SJSA1 (cell line): Measurements from ENCODE around the gene NUP98. TPM values are rescaled to one million over a fixed set of nuclear protein-coding genes. Genes with fewer than 3 reads are reported as not detected.

Experiments
- DNase-seq, 2 experiments: peaks; one replicate each; pipeline ENCODE4 v3.0.0-alpha.2; 2015 to 2020; ENCODE audit warnings: low spot score in 2 of 2, low read depth in 1 of 2
- H3K27ac ChIP-seq: fragments of 250-450 bp; sonication (Bioruptor Pico); 2 replicates; pipeline ENCODE4 v1.5.1; 2020; ENCODE audit warnings: mild to moderate bottlenecking, moderate library complexity
- H3K27me3 ChIP-seq: fragments of 250-450 bp; sonication (Bioruptor Pico); replicated peaks from 2 replicates; pipeline ENCODE4 v1.5.1; 2020; ENCODE audit warnings: mild to moderate bottlenecking, moderate library complexity
- H3K36me3 ChIP-seq: fragments of 250-450 bp; sonication (Bioruptor Pico); 2 replicates; pipeline ENCODE4 v1.5.1; 2020; ENCODE audit warnings: mild to moderate bottlenecking
- H3K4me1 ChIP-seq: fragments of 250-450 bp; sonication (Bioruptor Pico); replicated peaks from 2 replicates; pipeline ENCODE4 v1.6.1; 2021; ENCODE audit warnings: mild to moderate bottlenecking
- H3K4me3 ChIP-seq: fragments of 250-450 bp; sonication (Bioruptor Pico); 2 replicates; pipeline ENCODE4 v1.5.1; 2020; ENCODE audit warnings: mild to moderate bottlenecking
- H3K9me3 ChIP-seq: fragments of 250-450 bp; sonication (Bioruptor Pico); replicated peaks from 2 replicates; pipeline ENCODE4 v1.5.1; 2020; ENCODE audit warnings: mild to moderate bottlenecking
- total RNA-seq: library from RNA; depleted of rRNA; stranded (reverse); fragments of >200 nt; shearing (Covaris generic); gene quantifications from 2 replicates; pipeline ENCODE4 v1.2.3, GENCODE V29; 2014; rRNA removed

The NUP98 gene
- total RNA-seq, result 161 and 186 TPM in 2 replicates

DNA sequence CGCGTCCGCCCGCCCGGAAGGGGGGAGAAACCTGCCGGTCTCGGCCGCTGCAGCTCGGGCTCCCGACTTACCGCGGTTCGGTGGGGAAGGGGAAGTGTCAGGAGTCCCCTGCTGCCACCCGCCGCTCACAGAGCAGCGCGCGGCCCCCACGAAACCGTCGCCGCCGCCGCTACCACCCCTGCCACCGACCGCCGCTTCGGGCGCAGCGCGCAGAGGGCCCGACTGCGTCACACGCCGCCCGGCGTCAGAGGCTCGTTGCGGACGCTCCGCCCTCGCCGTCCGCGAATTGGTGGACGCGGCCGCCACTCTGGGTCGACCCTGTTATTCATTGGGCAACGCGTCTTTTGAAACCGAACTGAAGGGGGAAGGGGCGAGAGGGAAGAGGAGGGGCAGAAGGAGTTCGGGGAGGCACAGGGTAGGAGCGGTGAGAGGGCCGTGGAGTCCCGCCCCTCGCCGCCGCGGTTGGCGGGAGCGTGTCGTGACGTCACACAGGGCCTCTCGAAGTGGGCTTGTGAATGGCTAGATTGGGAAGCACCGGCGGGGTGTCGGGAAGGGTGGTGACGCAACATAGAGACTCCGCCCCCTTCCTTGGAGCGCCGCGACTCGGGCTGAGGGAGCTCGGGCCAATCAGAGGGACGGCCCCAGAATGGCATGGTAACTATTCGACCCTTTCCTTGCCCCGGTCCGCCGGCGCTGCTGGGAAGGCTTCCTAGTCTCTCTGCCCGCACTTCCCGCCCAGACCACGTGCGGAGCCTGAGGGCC is at the start of gene NUP98:
Gene NUP98, minus strand, starts transcription at position 226 of the 762 bp plus-strand sequence. CDS start 15,437 bp downstream, outside the sequence.
- H3K9me3 ChIP-seq, result no peaks in the 10 kb centered on the region
- H3K27ac ChIP-seq, result peak within 1 kb of the TSS; percentile 91
- peaks cover 18% of the 10 kb centered on the region for H3K4me1 ChIP-seq
- no peaks in the 10 kb centered on the region for H3K27me3 ChIP-seq
- DNase-seq, result peak; percentile 100
- peak within 1 kb of the TSS; percentile 82 for H3K4me3 ChIP-seq
- H3K36me3 ChIP-seq, result peaks cover 45% of the 10 kb centered on the region

DNA sequence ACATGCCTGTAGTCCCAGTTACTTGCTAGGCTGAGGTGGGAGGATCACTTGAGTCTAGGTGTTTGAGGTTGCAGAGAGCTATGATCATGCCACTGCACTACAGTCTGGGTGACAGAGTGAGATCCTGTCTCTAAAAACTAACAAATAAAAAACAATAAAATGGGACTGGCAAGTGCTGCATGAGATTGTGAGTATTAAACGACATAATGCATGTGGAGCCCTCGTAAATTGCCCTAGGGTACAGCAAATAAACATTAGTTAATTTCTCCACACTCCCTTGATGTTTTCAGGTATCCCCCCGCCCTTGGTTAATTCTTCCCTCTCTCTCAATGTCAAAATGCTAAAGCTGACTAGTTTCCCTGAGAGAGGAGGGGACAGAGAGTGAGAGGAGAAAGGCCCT is 48.3 kb upstream of the NUP98 start:
- H3K9me3 ChIP-seq, result no peaks in the 10 kb centered on the region
- H3K4me3 ChIP-seq, result no peak overlapping the region
- H3K4me1 ChIP-seq, result peaks cover 6% of the 10 kb centered on the region
- H3K36me3 ChIP-seq, result peaks cover under 1% of the 10 kb centered on the region
- no peak overlapping the region for H3K27ac ChIP-seq
- no peaks in the 10 kb centered on the region for H3K27me3 ChIP-seq
- no peak for DNase-seq

DNA sequence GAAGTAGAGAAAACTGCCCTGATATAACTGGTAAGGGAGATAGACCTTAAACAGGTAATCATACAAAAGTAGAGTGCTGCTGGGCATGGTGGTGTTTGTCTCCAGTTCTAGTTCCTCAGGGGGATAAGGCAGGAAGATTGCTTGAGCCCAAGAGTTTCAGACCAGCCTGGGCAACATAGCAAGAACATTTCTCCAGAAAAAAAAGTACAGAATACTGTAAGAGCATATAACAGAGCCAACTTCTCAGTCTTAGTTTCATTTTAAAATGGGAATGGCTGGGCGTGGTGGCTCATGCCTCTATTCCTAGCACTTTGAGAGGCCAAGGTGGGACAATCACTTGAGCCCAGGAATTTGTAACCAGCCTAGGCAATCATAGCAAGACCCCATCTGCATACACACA is 47.9 kb upstream of the NUP98 start:
- Histone ChIP-seq H3K36me3 (peaks cover 5% of the 10 kb centered on the region), H3K27me3 (no peaks in the 10 kb centered on the region), H3K9me3 (no peaks in the 10 kb centered on the region), H3K4me3 (no peak overlapping the region), H3K4me1 (peaks cover 7% of the 10 kb centered on the region), H3K27ac (no peak overlapping the region)
- no peak for DNase-seq

DNA sequence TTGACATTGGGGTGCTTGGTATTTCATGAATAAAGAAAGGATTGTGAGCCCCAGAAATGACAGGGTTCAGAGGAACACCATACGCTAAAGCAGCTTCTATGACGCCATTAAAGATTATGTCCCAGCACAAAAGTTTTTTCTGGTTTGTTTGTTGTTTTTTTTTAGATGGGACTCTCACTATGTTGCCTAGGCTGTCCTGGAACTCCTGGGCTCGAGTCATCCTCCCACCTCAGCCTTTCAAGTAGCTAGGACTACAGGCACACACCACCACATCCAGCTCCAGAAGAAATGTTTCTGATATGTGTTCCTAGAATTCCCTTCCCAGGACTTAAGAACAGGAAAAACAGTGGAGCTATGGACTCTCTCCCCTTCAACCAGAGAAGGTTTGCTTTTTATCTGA is 46.0 kb upstream of the NUP98 start:
- DNase-seq, result no peak
- no peaks in the 10 kb centered on the region for H3K27me3 ChIP-seq
- no peak overlapping the region for H3K4me3 ChIP-seq
- peaks cover 19% of the 10 kb centered on the region for H3K4me1 ChIP-seq
- no peaks in the 10 kb centered on the region for H3K9me3 ChIP-seq
- peaks cover 19% of the 10 kb centered on the region for H3K36me3 ChIP-seq
- no peak overlapping the region for H3K27ac ChIP-seq

DNA sequence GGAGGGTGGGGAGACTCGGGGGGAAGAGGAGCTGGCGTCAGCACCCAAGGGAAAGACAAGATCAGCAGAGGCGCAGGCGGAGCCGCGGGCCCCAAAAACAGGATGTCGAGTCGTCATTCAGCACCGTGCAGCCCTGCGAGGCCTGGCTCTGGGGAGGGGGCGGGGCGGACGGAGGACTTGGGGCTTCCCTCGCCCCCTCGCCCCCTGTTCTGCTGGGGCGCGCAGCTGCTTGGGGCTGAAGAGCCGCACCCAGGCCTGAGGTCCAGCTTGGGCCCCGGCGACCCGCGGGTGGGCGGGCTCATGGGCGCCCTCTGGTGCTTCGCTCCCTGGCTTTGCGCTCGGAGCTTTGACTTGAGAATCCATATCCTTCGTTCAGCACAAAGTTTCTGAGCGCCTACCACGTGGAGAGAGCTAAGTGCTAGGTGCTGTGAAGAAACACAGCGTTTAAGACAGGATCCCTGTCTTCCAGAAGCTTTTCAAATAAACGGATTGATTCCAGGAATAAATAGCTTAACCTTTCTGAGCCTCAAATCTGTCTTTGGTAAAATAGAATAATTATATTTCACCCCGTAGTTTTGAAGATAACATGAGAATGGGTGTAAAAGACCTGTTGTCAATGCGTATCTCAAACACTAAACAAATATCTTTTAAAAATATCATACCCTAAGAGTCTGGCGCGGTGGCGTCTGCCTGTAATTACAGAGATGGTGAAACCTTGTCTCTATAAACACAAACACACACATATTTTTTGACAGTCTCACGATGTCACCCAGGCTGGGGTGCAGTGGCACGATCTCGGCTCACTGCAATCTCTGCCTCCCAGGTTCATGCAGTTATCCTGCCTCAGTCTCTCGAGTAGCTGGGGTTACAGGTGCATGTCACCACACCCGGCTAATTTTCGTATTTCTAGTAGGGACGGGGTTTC is 44.3 kb upstream of the NUP98 start:
- Histone ChIP-seq H3K9me3 (no peaks in the 10 kb centered on the region), H3K4me1 (peaks cover 19% of the 10 kb centered on the region), H3K4me3 (peak overlapping the region; percentile 90), H3K27ac (peak overlapping the region; percentile 69), H3K36me3 (peaks cover 32% of the 10 kb centered on the region), H3K27me3 (no peaks in the 10 kb centered on the region)
- peak; percentile 90 to 93 for DNase-seq

DNA sequence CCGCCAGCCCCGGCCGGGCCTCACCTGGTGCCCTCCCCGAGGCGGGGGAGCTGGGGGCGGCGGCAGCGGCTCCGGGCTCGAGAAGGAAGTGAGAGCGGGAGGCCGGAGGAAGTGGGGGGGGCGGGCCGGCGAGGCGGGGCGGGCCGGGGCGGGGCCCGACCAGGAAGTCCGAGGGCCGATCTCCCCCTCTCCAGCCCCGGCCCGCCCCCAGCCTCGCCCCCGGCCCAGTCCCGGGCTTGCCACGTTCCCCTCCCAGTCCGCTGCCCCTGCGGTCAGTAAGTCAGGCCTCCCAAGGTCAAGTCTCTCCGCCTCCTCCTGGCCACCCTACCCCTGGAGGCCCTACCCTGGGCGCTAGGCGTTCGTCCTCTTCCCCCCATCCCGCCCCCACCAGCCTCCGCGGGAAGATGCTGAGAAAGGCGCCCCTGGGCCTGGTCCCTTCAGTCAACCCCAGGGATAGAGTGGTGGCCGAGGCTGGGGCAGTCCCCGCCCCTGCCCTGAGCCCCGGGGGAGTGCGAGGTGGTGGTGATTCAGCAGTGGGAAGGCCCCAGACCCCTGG is 43.6 kb upstream of the NUP98 start, which contains the start of gene RHOG:
Gene RHOG, minus strand, starts transcription at position 90 of the 556 bp plus-strand sequence. CDS start 12,821 bp downstream, outside the sequence.
- peaks cover 19% of the 10 kb centered on the region for H3K4me1 ChIP-seq

DNA sequence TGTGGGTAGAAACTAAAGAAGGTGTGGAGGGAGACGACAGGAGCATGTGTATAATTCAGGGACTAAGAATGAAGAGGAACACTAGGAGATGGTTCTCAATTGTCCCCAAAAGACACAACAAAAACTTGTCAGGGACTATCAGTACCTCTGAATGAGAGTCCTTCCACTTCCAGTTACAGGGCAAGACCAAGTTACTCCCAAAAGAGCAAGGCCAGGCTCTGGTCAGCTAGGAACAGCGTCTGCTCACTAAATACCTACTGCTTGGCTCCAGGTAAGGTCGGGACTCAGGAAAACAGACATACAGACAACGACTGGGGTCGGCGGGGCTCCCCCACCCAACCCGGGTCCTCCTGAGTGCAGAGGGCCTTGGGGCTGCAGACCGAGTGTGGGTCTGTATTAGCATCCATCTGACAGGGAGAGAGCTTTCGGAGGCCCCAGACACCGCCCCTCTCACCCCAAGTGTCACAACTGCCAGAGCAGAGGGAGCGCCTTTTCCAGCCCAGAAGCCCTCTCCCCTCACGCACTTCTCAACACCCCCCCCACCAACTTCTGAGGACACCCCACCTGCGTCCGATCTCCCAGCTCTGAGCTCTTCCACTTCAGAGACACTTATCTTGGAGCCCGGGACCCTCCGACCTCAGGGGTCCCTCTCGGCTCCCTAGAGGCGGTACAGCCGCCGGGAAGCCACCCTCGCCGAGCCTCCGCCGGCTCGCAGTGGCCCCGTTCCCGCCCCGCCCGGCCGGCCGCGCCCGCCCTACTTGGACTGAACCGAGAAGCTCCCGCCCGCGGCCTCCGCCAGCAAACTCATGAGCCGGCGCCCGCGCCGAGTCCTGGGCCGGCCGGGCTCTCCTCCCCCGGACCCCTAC is 42.9 kb upstream of the NUP98 start:
- H3K4me1 ChIP-seq, result peaks cover 19% of the 10 kb centered on the region
- H3K27ac ChIP-seq, result peak overlapping the region; percentile 69
- peaks cover 41% of the 10 kb centered on the region for H3K36me3 ChIP-seq
- DNase-seq, result peak; percentile 53 to 77
- no peaks in the 10 kb centered on the region for H3K9me3 ChIP-seq
- H3K27me3 ChIP-seq, result no peaks in the 10 kb centered on the region
- H3K4me3 ChIP-seq, result peak overlapping the region; percentile 90

More for the DNA sequence above, 43.6 kb upstream of the NUP98 start, which contains the start of gene RHOG:
- Histone ChIP-seq H3K27me3 (no peaks in the 10 kb centered on the region), H3K27ac (peak within 1 kb of the TSS; percentile 69), H3K36me3 (peaks cover 35% of the 10 kb centered on the region), H3K4me3 (peak within 1 kb of the TSS; percentile 90), H3K9me3 (no peaks in the 10 kb centered on the region)
- DNase-seq, result peak in 1 of 2 experiments; percentile 89

DNA sequence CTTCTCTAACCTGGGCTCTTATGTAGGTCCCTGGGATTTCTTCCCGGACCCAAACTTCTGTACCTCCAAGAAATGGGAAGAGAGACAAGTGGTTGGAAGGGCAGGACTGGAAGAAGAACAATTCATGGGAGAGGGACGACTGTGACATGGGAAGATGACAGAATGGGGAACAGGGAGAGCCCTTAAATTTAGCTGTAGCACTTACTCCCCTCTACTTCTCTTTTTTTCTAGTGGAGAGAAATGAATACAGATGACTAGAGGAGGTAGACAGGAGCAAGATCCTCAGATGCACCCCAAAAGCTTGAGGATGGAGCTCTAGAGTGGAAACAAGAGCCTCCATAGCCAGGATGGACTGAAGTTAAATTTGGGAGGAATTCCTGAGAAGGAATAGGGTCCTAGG is 41.1 kb upstream of the NUP98 start:
- Histone ChIP-seq H3K36me3 (peaks cover 58% of the 10 kb centered on the region), H3K4me1 (peaks cover 19% of the 10 kb centered on the region), H3K9me3 (no peaks in the 10 kb centered on the region), H3K27ac (no peak overlapping the region), H3K4me3 (no peak overlapping the region), H3K27me3 (no peaks in the 10 kb centered on the region)
- no peak for DNase-seq

DNA sequence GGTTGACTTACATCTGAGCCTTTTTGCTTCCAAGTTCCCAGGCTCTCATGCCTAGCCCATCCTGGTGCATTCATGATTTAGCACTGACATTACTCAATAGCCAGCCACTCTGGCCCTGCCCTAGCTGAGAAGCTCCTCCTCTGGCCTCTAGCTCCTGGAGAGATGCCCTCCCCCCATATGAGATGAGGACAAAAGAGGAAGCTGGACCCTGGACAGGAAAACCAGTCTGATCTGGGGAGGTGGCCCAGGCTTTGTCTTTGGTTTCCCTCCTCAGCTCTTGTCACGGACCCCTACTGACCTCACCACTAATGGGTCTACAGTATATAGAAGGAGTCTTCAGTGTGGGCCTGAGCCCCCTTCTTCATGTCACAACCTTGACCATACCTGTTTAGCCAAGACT is 40.4 kb upstream of the NUP98 start:
- Histone ChIP-seq H3K27me3 (no peaks in the 10 kb centered on the region), H3K36me3 (peaks cover 65% of the 10 kb centered on the region), H3K4me1 (peaks cover 19% of the 10 kb centered on the region), H3K9me3 (no peaks in the 10 kb centered on the region), H3K4me3 (no peak overlapping the region), H3K27ac (no peak overlapping the region)
- no peak for DNase-seq

DNA sequence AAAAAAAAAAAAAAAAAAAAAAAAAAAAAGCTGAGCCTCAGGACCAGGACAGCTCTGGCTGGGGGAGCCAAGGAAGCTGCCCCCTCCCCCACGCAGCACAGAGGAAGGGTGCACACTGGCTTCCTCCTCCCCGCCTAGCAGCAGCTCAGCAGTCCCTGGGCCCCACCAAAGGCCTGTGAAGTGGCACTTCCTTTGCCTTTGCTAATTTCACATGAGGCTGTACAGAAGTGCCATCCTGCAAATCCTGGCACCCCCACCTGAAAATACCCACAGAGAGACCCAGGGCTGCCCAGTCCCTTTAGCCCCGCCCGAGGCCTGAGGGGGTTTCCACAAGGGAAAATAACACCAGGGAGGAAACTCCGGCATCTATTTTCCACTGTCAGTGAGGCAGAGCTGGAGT is 39.5 kb upstream of the NUP98 start:
- Histone ChIP-seq H3K4me1 (peaks cover 16% of the 10 kb centered on the region), H3K27me3 (no peaks in the 10 kb centered on the region), H3K36me3 (peaks cover 72% of the 10 kb centered on the region), H3K27ac (no peak overlapping the region), H3K9me3 (no peaks in the 10 kb centered on the region), H3K4me3 (no peak overlapping the region)
- DNase-seq, result no peak

DNA sequence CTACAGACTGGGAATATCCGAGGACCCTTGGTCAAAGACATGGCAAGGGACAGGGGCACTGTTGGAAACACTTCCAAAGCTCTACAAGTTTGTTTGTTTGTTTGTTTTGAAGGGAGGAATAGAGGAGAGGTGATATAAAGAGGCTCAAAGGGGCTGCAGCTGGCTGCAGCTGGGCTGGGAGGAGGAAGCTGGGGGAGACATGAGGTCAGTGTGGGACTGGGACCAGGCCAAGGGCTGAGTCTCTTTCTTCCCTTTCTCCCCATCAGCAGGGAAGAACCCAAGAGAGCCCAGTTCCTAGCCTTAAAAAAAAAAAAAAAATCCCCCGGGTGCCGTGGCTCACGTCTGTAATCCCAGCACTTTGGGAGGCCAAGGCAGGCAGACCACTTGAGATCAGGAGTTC is 38.4 kb upstream of the NUP98 start:
- H3K27ac ChIP-seq, result no peak overlapping the region

DNA sequence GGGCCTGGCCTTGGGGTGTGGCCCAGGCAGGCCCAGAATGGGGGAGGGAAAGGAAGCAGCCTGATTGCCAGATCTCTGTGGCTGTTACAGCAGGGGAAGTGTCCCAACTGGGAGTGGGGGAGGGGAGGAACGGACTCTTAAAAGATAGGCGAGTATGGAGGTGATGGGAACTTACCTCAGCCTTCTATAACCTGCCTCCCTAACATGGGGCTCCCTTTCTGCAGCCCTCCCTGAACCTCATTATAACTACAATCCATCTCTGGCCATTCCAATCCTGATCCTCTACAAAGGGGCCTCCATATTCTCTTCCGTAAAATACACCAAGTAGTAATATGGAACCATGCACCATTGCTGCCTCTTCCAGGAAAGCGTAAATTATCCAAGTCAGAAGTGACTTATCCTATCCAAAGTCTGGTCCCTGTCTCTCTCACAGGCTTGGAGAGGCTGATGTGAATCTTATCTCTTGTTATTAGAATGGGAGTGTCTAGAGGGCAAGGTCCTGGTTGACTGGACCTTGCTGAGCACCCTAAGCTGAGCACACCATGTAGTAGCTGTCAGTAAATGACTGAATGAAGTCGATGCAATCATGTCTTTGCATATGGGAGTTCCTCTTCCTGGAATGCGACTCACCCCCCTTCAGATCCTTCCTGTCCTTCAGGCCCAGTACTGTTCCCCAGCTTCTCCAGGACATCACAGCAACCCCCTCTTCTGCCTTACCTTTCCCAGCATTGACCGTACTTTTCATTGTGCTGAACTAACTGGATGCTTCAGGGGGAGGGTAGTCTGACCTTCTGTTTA is 37.5 kb upstream of the NUP98 start:
- H3K4me1 ChIP-seq, result peaks cover 9% of the 10 kb centered on the region
- H3K9me3 ChIP-seq, result no peaks in the 10 kb centered on the region
- no peak overlapping the region for H3K27ac ChIP-seq
- H3K27me3 ChIP-seq, result no peaks in the 10 kb centered on the region
- H3K36me3 ChIP-seq, result peaks cover 82% of the 10 kb centered on the region
- DNase-seq, result no peak
- H3K4me3 ChIP-seq, result no peak overlapping the region

More for the DNA sequence above, 38.4 kb upstream of the NUP98 start:
- Histone ChIP-seq H3K36me3 (peaks cover 81% of the 10 kb centered on the region), H3K27me3 (no peaks in the 10 kb centered on the region), H3K4me3 (no peak overlapping the region), H3K4me1 (peaks cover 13% of the 10 kb centered on the region), H3K9me3 (no peaks in the 10 kb centered on the region)
- DNase-seq, result no peak
